Measurements from ENCODE around the gene XXYLT1.

Gene XXYLT1

DNA sequence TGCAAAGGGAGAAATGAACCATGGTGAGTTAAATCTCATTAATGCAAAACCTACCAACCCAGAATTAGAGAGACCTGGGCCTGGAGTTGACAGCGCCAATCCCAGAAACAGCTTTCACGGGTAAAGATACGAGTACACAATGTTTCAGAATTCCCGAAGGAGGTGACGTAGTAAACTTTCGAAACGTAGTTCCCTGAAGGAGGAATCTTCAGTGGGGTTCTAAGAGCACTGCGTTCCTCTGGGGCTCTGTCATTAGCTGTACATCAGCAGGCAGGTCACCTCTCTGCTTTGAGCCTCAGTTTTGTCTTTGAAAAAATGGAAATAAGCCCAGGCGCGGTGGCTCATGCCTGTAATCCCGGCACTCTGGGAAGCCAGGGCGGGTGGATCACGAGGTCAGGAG, 152.3 kb downstream of the XXYLT1 start:
- H2AK5ac ChIP-seq (ENCODE audit: low read length, severe bottlenecking), result peak overlapping the region; percentile 38
- 83% methylated on average over 10 of the region's 13 CpGs for WGBS
- no peaks in the 10 kb centered on the region for H3K27me3 ChIP-seq (ENCODE audit: control insufficient read depth in 1 of 2, insufficient read depth in 1 of 2, low read length in 2 of 2)

DNA sequence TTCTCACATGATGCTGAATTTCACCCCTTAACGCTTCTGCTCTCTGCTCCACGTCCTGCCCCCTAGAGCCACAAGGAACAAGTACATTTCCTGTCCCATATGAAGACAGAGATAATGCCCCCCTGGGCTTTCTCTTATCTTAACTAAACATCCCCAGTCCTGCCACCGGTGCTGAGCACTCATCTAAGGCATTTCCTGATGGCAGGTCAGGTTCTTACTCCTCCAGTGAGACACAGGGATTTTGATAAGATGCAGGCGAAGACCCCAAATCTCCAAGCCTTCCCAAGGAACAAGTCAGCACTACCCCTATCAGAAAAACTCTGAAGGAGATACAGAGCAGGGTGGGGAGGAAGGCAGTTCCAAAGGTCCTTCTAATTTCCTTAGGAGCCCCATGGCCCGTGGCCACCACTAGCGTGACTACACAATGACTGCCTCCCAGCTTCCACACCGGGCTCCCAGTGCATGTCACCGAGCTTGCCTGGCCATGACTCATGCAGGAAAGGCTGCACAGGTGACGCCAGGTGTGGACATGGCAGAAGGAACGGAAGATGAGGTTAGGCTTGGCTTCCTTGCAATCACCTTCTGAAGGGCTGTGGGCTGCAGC, 152.9 kb downstream of the XXYLT1 start:
- no peak overlapping the region for H3K4me2 ChIP-seq (ENCODE audit: low read length, poor library complexity, severe bottlenecking)
- H3K4me3 ChIP-seq (ENCODE audit: insufficient read depth in 1 of 2, low read depth in 1 of 2, low read length in 2 of 2), result no peak overlapping the region
- no peak overlapping the region for H2AK5ac ChIP-seq (ENCODE audit: low read length, severe bottlenecking)
- peak overlapping the region; percentile 44 to 88 for H3K18ac ChIP-seq (ENCODE audit: low read depth in 1 of 2, low read length in 2 of 2)
- no peak overlapping the region for H2BK15ac ChIP-seq (ENCODE audit: low read depth, poor library complexity, severe bottlenecking)
- peaks cover 14% of the 10 kb centered on the region for H3K4me1 ChIP-seq (ENCODE audit: control insufficient read depth, insufficient read depth, low read depth, low read length)
- H3K9me3 ChIP-seq (ENCODE audit: control insufficient read depth, low read length), result no peaks in the 10 kb centered on the region
- no peak overlapping the region for H2BK120ac ChIP-seq (ENCODE audit: low read depth, low read length)
- H4K91ac ChIP-seq (ENCODE audit: low read length), result peak overlapping the region; percentile 58
- no peaks in the 10 kb centered on the region for H3K27me3 ChIP-seq (ENCODE audit: control insufficient read depth in 1 of 2, insufficient read depth in 1 of 2, low read length in 2 of 2)
- H3K79me1 ChIP-seq (replicated peaks; ENCODE audit: low read length, poor library complexity, severe bottlenecking), result peaks cover 22% of the 10 kb centered on the region
- no peak overlapping the region for H2AFZ ChIP-seq (ENCODE audit: low read depth, low read length)
- no peak overlapping the region for H3K27ac ChIP-seq (ENCODE audit: low read length, poor library complexity, severe bottlenecking)
- H2BK5ac ChIP-seq (ENCODE audit: low read depth, low read length, poor library complexity, severe bottlenecking), result no peak overlapping the region
- H3K9ac ChIP-seq (ENCODE audit: low read length), result no peak overlapping the region
- H3K4ac ChIP-seq (ENCODE audit: low read depth in 1 of 2, low read length in 2 of 2), result peak overlapping the region in 1 of 2 experiments; percentile 57
- H3K14ac ChIP-seq (ENCODE audit: low read length in 2 of 2), result peak overlapping the region in 1 of 2 experiments; percentile 37
- 33% methylated on average over 9 of the region's 10 CpGs for WGBS
- peaks cover 4% of the 10 kb centered on the region in 2 experiments for H3K36me3 ChIP-seq (ENCODE audit: control insufficient read depth in 1 of 2, insufficient read depth in 2 of 2, low read depth in 1 of 2, low read length in 2 of 2)
- DNase-seq, result peak; percentile 48
- H2BK12ac ChIP-seq (ENCODE audit: low read length in 2 of 2), result peak overlapping the region in 1 of 2 experiments; percentile 97
- peak overlapping the region; percentile 16 for H4K8ac ChIP-seq (ENCODE audit: low read length)
- no peak overlapping the region for H3K23ac ChIP-seq (ENCODE audit: low read length in 2 of 2)

More for the DNA sequence above, 152.3 kb downstream of the XXYLT1 start:
- no peak overlapping the region for H4K8ac ChIP-seq (ENCODE audit: low read length)
- no peak overlapping the region for H2BK15ac ChIP-seq (ENCODE audit: low read depth, poor library complexity, severe bottlenecking)
- no peak overlapping the region for H3K4me2 ChIP-seq (ENCODE audit: low read length, poor library complexity, severe bottlenecking)
- H2BK12ac ChIP-seq (ENCODE audit: low read length in 2 of 2), result peak overlapping the region in 1 of 2 experiments; percentile 73
- H2BK120ac ChIP-seq (ENCODE audit: low read depth, low read length), result peak overlapping the region; percentile 21
- peaks cover 14% of the 10 kb centered on the region for H3K4me1 ChIP-seq (ENCODE audit: control insufficient read depth, insufficient read depth, low read depth, low read length)
- H2BK5ac ChIP-seq (ENCODE audit: low read depth, low read length, poor library complexity, severe bottlenecking), result no peak overlapping the region
- H3K14ac ChIP-seq (ENCODE audit: low read length in 2 of 2), result no peak overlapping the region
- H3K4ac ChIP-seq (ENCODE audit: low read depth in 1 of 2, low read length in 2 of 2), result peak overlapping the region in 1 of 2 experiments; percentile 50
- no peak overlapping the region for H3K23ac ChIP-seq (ENCODE audit: low read length in 2 of 2)
- no peak overlapping the region for H4K91ac ChIP-seq (ENCODE audit: low read length)
- H3K9me3 ChIP-seq (ENCODE audit: control insufficient read depth, low read length), result no peaks in the 10 kb centered on the region
- H3K27ac ChIP-seq (ENCODE audit: low read length, poor library complexity, severe bottlenecking), result no peak overlapping the region
- H3K18ac ChIP-seq (ENCODE audit: low read depth in 1 of 2, low read length in 2 of 2), result peak overlapping the region; percentile 44 to 88
- peaks cover 4% of the 10 kb centered on the region in 2 experiments for H3K36me3 ChIP-seq (ENCODE audit: control insufficient read depth in 1 of 2, insufficient read depth in 2 of 2, low read depth in 1 of 2, low read length in 2 of 2)
- peak; percentile 73 for DNase-seq
- H3K9ac ChIP-seq (ENCODE audit: low read length), result no peak overlapping the region
- peaks cover 19% of the 10 kb centered on the region for H3K79me1 ChIP-seq (replicated peaks; ENCODE audit: low read length, poor library complexity, severe bottlenecking)
- H3K4me3 ChIP-seq (ENCODE audit: insufficient read depth in 1 of 2, low read depth in 1 of 2, low read length in 2 of 2), result no peak overlapping the region
- no peak overlapping the region for H2AFZ ChIP-seq (ENCODE audit: low read depth, low read length)

GRCh38 chr3:195116407-195117185, 154.4 kb downstream of the XXYLT1 start:
- Histone ChIP-seq H3K36me3 (ENCODE audit: control insufficient read depth in 1 of 2, insufficient read depth in 2 of 2, low read depth in 1 of 2, low read length in 2 of 2) (peaks cover 4 to 8% of the 10 kb centered on the region in 2 experiments), H3K4ac (ENCODE audit: low read depth in 1 of 2, low read length in 2 of 2) (peak overlapping the region in 1 of 2 experiments; percentile 33), H2BK120ac (ENCODE audit: low read depth, low read length) (no peak overlapping the region), H2AFZ (ENCODE audit: low read depth, low read length) (no peak overlapping the region), H4K8ac (ENCODE audit: low read length) (no peak overlapping the region), H3K14ac (ENCODE audit: low read length in 2 of 2) (no peak overlapping the region), H3K9ac (ENCODE audit: low read length) (no peak overlapping the region), H3K23ac (ENCODE audit: low read length in 2 of 2) (no peak overlapping the region), H2BK15ac (ENCODE audit: low read depth, poor library complexity, severe bottlenecking) (no peak overlapping the region), H3K79me1 (replicated peaks; ENCODE audit: low read length, poor library complexity, severe bottlenecking) (peaks cover 20% of the 10 kb centered on the region), H3K4me2 (ENCODE audit: low read length, poor library complexity, severe bottlenecking) (no peak overlapping the region), H3K27me3 (ENCODE audit: control insufficient read depth in 1 of 2, insufficient read depth in 1 of 2, low read length in 2 of 2) (no peaks in the 10 kb centered on the region), H3K4me3 (ENCODE audit: insufficient read depth in 1 of 2, low read depth in 1 of 2, low read length in 2 of 2) (no peak overlapping the region), H2BK12ac (ENCODE audit: low read length in 2 of 2) (peak overlapping the region in 1 of 2 experiments; percentile 21), H2BK5ac (ENCODE audit: low read depth, low read length, poor library complexity, severe bottlenecking) (no peak overlapping the region), H3K18ac (ENCODE audit: low read depth in 1 of 2, low read length in 2 of 2) (no peak overlapping the region), H3K27ac (ENCODE audit: low read length, poor library complexity, severe bottlenecking) (no peak overlapping the region), H2AK5ac (ENCODE audit: low read length, severe bottlenecking) (no peak overlapping the region), H4K91ac (ENCODE audit: low read length) (no peak overlapping the region), H3K4me1 (ENCODE audit: control insufficient read depth, insufficient read depth, low read depth, low read length) (peaks cover 14% of the 10 kb centered on the region), H3K9me3 (ENCODE audit: control insufficient read depth, low read length) (no peaks in the 10 kb centered on the region)
- DNase-seq, result no peak
- 88% methylated on average over 3 of the region's 5 CpGs for WGBS
